ENCODE measurements around the gene PHYH.

DNA sequence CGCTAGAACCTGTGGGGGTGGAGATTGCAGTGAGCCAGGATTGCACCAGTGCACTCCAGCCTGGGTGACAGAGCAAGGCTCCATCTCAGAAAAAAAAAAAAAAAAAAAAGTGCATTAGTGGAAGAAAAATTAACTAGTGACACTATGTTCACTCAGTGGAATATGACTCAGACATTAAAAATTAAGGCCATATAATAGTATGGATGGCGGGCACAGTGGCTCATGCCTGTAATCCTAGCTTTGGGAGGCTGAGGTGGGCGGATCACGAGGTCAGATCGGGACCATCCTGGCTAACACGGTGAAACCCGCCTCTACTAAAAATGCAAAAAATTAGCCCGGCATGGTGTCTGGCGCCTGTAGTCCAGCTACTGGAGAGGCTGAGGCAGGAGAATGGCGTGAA lies 3.4 kb downstream of the PHYH start:
- TF ChIP-seq, protein P1, sequence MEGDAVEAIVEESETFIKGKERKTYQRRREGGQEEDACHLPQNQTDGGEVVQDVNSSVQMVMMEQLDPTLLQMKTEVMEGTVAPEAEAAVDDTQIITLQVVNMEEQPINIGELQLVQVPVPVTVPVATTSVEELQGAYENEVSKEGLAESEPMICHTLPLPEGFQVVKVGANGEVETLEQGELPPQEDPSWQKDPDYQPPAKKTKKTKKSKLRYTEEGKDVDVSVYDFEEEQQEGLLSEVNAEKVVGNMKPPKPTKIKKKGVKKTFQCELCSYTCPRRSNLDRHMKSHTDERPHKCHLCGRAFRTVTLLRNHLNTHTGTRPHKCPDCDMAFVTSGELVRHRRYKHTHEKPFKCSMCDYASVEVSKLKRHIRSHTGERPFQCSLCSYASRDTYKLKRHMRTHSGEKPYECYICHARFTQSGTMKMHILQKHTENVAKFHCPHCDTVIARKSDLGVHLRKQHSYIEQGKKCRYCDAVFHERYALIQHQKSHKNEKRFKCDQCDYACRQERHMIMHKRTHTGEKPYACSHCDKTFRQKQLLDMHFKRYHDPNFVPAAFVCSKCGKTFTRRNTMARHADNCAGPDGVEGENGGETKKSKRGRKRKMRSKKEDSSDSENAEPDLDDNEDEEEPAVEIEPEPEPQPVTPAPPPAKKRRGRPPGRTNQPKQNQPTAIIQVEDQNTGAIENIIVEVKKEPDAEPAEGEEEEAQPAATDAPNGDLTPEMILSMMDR (IDR thresholded peaks at IDR 0.05; ENCODE audit: insufficient read depth, low read length): no peak
- TF ChIP-seq POLR2AphosphoS5 (IDR thresholded peaks at IDR 0.05; ENCODE audit: low read depth) (no peak), REST (IDR thresholded peaks at IDR 0.05; ENCODE audit: insufficient replicate concordance, low read depth) (no peak), GABPA (IDR thresholded peaks at IDR 0.05; ENCODE audit: low read depth) (no peak), SPI1 (IDR thresholded peaks at IDR 0.05; ENCODE audit: borderline replicate concordance, low read depth) (no peak)

All from HL-60 (cell line).